ENCODE results near the gene UGCG.
A peak's percentile ranks its signal among the peaks of the same experiment; 100 is the strongest.

DNA sequence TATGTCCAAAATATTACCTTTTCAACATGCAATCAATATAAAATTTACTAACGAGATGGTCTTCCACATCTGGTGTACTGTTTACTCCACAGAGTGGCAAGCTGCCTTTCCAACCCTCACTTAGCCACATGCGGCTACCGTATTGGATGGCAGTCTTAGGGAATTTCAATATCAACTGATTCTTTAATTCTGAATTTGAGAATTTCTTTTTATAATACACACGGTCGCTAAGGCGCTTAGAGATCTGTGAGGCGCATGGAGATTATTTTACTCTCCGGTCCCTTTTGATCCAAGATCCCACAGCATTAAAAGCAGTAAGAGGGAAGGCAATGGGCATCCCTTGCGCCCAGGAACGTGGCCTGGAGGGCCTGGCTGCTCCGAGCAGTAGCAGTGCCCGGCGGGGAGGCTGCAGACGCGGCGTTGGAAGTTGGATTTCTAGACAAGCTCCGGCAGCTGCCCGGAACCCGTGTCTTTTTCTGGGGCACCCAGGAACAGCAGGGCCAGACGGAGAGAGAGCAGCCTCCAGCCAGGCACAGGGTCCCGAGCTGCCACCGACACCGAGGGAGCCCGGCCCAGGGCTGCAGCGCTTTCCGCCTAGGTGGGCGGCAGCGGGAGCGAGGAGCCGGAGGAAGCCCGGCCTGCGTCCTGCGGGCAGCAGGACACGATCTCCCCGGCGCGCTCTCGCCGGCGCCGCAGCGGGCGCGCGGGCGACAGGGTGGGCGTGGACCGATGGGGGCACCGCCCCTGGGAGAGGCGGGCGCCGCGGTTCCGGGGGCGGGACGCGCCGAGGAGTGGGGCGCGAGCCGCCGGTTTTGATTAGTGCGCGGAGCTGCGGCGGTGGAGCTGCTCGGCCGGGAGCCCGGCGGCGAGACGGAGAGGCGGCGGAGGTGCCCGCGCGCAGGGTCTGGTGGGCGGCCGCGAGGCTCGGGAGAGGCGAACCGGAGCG, at the start of gene UGCG:
- peak; percentile 98 for TF ChIP-seq POLR2A (IDR thresholded peaks at IDR 0.05; ENCODE audit: extremely low read depth, insufficient read length)
- TF ChIP-seq, protein P1, sequence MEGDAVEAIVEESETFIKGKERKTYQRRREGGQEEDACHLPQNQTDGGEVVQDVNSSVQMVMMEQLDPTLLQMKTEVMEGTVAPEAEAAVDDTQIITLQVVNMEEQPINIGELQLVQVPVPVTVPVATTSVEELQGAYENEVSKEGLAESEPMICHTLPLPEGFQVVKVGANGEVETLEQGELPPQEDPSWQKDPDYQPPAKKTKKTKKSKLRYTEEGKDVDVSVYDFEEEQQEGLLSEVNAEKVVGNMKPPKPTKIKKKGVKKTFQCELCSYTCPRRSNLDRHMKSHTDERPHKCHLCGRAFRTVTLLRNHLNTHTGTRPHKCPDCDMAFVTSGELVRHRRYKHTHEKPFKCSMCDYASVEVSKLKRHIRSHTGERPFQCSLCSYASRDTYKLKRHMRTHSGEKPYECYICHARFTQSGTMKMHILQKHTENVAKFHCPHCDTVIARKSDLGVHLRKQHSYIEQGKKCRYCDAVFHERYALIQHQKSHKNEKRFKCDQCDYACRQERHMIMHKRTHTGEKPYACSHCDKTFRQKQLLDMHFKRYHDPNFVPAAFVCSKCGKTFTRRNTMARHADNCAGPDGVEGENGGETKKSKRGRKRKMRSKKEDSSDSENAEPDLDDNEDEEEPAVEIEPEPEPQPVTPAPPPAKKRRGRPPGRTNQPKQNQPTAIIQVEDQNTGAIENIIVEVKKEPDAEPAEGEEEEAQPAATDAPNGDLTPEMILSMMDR (IDR thresholded peaks at IDR 0.05; ENCODE audit: low read depth, low read length) = no peak

All from NB4 (cell line).